ENCODE measurements around the gene PHF13. TPM values are rescaled to one million over a fixed set of nuclear protein-coding genes. Genes with fewer than 3 reads are reported as not detected.

PHF13 gene
- total and polyA plus RNA-seq, 9 of the 15 experiments (the other 6 are each of a cell fraction or from before 2014, with no cell fraction given) = 1.8 to 36.1 (median 11.7) TPM

DNA sequence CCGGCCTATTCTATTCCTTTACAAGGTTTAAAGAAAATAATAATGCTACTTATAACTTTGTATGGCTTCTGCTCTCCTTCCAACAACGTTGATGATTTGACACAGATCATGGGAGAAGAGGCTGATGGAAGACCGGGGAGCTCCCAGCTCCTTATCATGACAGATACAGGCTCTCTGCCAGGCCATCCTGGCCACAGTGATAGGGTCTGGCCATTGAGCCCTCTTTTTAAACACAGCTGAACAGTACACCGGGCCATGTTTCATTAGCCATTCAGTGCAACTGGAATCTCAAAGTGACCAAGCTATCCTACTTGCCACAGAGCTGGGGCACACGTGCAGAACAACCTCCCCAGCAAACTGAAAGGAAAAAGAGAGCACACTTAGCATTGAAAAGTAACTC lies 53.2 kb downstream of the PHF13 start (continued):
- TF ChIP-seq, protein P1, sequence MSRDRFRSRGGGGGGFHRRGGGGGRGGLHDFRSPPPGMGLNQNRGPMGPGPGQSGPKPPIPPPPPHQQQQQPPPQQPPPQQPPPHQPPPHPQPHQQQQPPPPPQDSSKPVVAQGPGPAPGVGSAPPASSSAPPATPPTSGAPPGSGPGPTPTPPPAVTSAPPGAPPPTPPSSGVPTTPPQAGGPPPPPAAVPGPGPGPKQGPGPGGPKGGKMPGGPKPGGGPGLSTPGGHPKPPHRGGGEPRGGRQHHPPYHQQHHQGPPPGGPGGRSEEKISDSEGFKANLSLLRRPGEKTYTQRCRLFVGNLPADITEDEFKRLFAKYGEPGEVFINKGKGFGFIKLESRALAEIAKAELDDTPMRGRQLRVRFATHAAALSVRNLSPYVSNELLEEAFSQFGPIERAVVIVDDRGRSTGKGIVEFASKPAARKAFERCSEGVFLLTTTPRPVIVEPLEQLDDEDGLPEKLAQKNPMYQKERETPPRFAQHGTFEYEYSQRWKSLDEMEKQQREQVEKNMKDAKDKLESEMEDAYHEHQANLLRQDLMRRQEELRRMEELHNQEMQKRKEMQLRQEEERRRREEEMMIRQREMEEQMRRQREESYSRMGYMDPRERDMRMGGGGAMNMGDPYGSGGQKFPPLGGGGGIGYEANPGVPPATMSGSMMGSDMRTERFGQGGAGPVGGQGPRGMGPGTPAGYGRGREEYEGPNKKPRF (IDR thresholded peaks at IDR 0.05; ENCODE audit: low read depth, low read length) = no peak
- TF ChIP-seq YY1 (IDR thresholded peaks at IDR 0.05; ENCODE audit: borderline replicate concordance in 1 of 3, control insufficient read depth in 1 of 3, extremely low read depth in 1 of 3, insufficient read depth in 3 of 3, insufficient read length in 1 of 3, insufficient replicate concordance in 2 of 3, low read depth in 1 of 3, low read length in 2 of 3) (no peak), MEIS2 (IDR thresholded peaks at IDR 0.05; ENCODE audit: partially characterized antibody) (no peak), SREBF1 (IDR thresholded peaks at IDR 0.05; ENCODE audit: borderline replicate concordance, low read depth, low read length) (no peak), ARID3B (CRISPR knock-in tag; IDR thresholded peaks at IDR 0.05; ENCODE audit: borderline replicate concordance) (no peak), NFRKB (IDR thresholded peaks at IDR 0.05; ENCODE audit: low read depth) (no peak), DPF2 (IDR thresholded peaks at IDR 0.05) (peak; percentile 34; the same call in 1 of the 2 replicates), TCF15 (CRISPR knock-in tag; IDR thresholded peaks at IDR 0.05) (no peak), SMARCA4 (IDR thresholded peaks at IDR 0.05) (0 out of 2 replicates have a peak, but pooled peaks have one; percentile 18), SAFB2 (IDR thresholded peaks at IDR 0.05; ENCODE audit: borderline replicate concordance, low read depth, low read length, severe bottlenecking) (no peak), U2AF2 (optimal IDR thresholded peaks at IDR 0.05; ENCODE audit: low read depth, low read length) (no peak), POLR2B (IDR thresholded peaks at IDR 0.05; ENCODE audit: low read depth, partially characterized antibody) (no peak), ZNF23 (CRISPR knock-in tag; IDR thresholded peaks at IDR 0.05) (no peak), HEY1 (CRISPR knock-in tag; IDR thresholded peaks at IDR 0.05; ENCODE audit: borderline replicate concordance) (no peak), POLR2H (tag; IDR thresholded peaks at IDR 0.05; ENCODE audit: low read depth) (no peak), KLF1 (tag; IDR thresholded peaks at IDR 0.05) (no peak)
- TF ChIP-seq, protein P2, sequence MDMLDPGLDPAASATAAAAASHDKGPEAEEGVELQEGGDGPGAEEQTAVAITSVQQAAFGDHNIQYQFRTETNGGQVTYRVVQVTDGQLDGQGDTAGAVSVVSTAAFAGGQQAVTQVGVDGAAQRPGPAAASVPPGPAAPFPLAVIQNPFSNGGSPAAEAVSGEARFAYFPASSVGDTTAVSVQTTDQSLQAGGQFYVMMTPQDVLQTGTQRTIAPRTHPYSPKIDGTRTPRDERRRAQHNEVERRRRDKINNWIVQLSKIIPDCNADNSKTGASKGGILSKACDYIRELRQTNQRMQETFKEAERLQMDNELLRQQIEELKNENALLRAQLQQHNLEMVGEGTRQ (CRISPR knock-in tag; IDR thresholded peaks at IDR 0.05) = no peak
- TF ChIP-seq, protein P3, sequence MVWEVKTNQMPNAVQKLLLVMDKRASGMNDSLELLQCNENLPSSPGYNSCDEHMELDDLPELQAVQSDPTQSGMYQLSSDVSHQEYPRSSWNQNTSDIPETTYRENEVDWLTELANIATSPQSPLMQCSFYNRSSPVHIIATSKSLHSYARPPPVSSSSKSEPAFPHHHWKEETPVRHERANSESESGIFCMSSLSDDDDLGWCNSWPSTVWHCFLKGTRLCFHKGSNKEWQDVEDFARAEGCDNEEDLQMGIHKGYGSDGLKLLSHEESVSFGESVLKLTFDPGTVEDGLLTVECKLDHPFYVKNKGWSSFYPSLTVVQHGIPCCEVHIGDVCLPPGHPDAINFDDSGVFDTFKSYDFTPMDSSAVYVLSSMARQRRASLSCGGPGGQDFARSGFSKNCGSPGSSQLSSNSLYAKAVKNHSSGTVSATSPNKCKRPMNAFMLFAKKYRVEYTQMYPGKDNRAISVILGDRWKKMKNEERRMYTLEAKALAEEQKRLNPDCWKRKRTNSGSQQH (CRISPR knock-in tag; IDR thresholded peaks at IDR 0.05) = no peak
- TF ChIP-seq, protein P4, sequence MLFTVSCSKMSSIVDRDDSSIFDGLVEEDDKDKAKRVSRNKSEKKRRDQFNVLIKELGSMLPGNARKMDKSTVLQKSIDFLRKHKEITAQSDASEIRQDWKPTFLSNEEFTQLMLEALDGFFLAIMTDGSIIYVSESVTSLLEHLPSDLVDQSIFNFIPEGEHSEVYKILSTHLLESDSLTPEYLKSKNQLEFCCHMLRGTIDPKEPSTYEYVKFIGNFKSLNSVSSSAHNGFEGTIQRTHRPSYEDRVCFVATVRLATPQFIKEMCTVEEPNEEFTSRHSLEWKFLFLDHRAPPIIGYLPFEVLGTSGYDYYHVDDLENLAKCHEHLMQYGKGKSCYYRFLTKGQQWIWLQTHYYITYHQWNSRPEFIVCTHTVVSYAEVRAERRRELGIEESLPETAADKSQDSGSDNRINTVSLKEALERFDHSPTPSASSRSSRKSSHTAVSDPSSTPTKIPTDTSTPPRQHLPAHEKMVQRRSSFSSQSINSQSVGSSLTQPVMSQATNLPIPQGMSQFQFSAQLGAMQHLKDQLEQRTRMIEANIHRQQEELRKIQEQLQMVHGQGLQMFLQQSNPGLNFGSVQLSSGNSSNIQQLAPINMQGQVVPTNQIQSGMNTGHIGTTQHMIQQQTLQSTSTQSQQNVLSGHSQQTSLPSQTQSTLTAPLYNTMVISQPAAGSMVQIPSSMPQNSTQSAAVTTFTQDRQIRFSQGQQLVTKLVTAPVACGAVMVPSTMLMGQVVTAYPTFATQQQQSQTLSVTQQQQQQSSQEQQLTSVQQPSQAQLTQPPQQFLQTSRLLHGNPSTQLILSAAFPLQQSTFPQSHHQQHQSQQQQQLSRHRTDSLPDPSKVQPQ (CRISPR knock-in tag; IDR thresholded peaks at IDR 0.05; ENCODE audit: borderline replicate concordance) = no peak

All from K562 (cell line).